22Rv1 (cell line): ENCODE data around the gene TAS2R16.

Source experiments
- CTCF ChIP-seq: fragments of 450-650 bp; IDR thresholded peaks from 2 replicates; pipeline ENCODE4 v1.5.1; 2017; ENCODE audit warnings: mild to moderate bottlenecking
- ZFX ChIP-seq: fragments of 450-650 bp; IDR thresholded peaks from 2 replicates; pipeline ENCODE4 v1.6.1; 2017; ENCODE audit warnings: antibody characterized with exemption, borderline replicate concordance

- TF ChIP-seq CTCF (no peak), ZFX (no peak)
Observed at GRCh38 chr7:122988333-122988732, 7.2 kb downstream of the TAS2R16 start.
